ENCODE results near the gene CHST12.
"Not testable (repeated sequence)": the region's sequence is repeated elsewhere in the genome, so short reads cannot be mapped to it uniquely, and the experiment has no call there.

The CHST12 gene

GRCh38 chr7:2379161-2379560 is 24.2 kb upstream of the CHST12 start:
- no peak for DNase-seq

- no peak for DNase-seq
Measured at GRCh38 chr7:2379821-2380450, 23.5 kb upstream of the CHST12 start.

GRCh38 chr7:2380461-2380860 is 22.9 kb upstream of the CHST12 start:
- DNase-seq = no peak

- no peak for DNase-seq
Measured at GRCh38 chr7:2381227-2381626, 22.2 kb upstream of the CHST12 start.

- DNase-seq = no peak
Measured at GRCh38 chr7:2381881-2382509, 21.4 kb upstream of the CHST12 start.

GRCh38 chr7:2383543-2384274 is 19.7 kb upstream of the CHST12 start:
- no peak for DNase-seq

GRCh38 chr7:2384354-2385243 is 18.8 kb upstream of the CHST12 start:
- no peak for DNase-seq

- not testable (repeated sequence) for DNase-seq
Measured at GRCh38 chr7:2386122-2386521, 17.3 kb upstream of the CHST12 start.

GRCh38 chr7:2386964-2387669 is 16.3 kb upstream of the CHST12 start:
- no peak for DNase-seq

GRCh38 chr7:2387897-2388636 is 15.3 kb upstream of the CHST12 start:
- DNase-seq = no peak

GRCh38 chr7:2388637-2388954 is 14.8 kb upstream of the CHST12 start:
- no peak for DNase-seq

GRCh38 chr7:2390020-2390816 is 13.2 kb upstream of the CHST12 start:
- not testable (repeated sequence) for DNase-seq

- DNase-seq = no peak
Measured at GRCh38 chr7:2393706-2394105, 9.7 kb upstream of the CHST12 start.

- DNase-seq = no peak
Measured at GRCh38 chr7:2394566-2395082, 8.8 kb upstream of the CHST12 start.

- no peak for DNase-seq
Measured at GRCh38 chr7:2398506-2398905, 4.9 kb upstream of the CHST12 start.

GRCh38 chr7:2399848-2400587 is 3.4 kb upstream of the CHST12 start:
- DNase-seq = no peak

GRCh38 chr7:2402687-2403013 is 761 bp upstream of the CHST12 start:
- DNase-seq = no peak

- no peak for DNase-seq
Measured at GRCh38 chr7:2403718-2404648, 572 bp downstream of the CHST12 start.

- DNase-seq = no peak
Measured at GRCh38 chr7:2404714-2405119, 1.3 kb downstream of the CHST12 start.

All from CD4-positive, alpha-beta T cell treated with Interleukin-4 for 1 hour (primary cell).